D721Med (cell line): ENCODE results near the gene NOL4L.

ENCODE experiments used
- DNase-seq: peaks from one replicate; pipeline ENCODE4 v3.0.0; 2011; ENCODE audit warnings: low spot score; ENCODE audit not compliant: insufficient read length
- FAIRE-seq: peaks from 2 replicates; lab custom pipeline; 2011; peaks lifted over from hg19 to GRCh38; lab: Jason Lieb, UNC
- CTCF ChIP-seq: IDR thresholded peaks from 2 replicates; pipeline ENCODE4 v1.5.1; 2012; ENCODE audit warnings: mild to moderate bottlenecking, control low read depth; ENCODE audit not compliant: insufficient read depth; ENCODE audit errors: missing control alignments

Gene NOL4L

GRCh38 chr20:32465092-32465900 lies 119.8 kb downstream of the NOL4L start:
- FAIRE-seq = no peak
- DNase-seq = no peak
- TF ChIP-seq CTCF = no peak

- TF ChIP-seq CTCF = no peak
- no peak for FAIRE-seq
- no peak for DNase-seq
Observed at GRCh38 chr20:32464401-32465091, 120.6 kb downstream of the NOL4L start.

GRCh38 chr20:32463642-32464400 lies 121.3 kb downstream of the NOL4L start:
- no peak for TF ChIP-seq CTCF
- no peak for FAIRE-seq
- no peak for DNase-seq

- FAIRE-seq (no peak), DNase-seq (no peak)
- TF ChIP-seq CTCF = no peak
Observed at GRCh38 chr20:32462900-32463641, 122.1 kb downstream of the NOL4L start.

GRCh38 chr20:32461836-32462600 lies 123.1 kb downstream of the NOL4L start:
- TF ChIP-seq CTCF = no peak
- DNase-seq = no peak
- FAIRE-seq = no peak

- FAIRE-seq (no peak), DNase-seq (no peak)
- no peak for TF ChIP-seq CTCF
Observed at GRCh38 chr20:32460683-32461320, 124.3 kb downstream of the NOL4L start.
